HG03469 (cell line): Measurements from ENCODE around the gene PSMB7.

Experiments used
- ATAC-seq: cut with Tn5 transposase; IDR thresholded peaks from one replicate; pipeline ENCODE4 v1.9.1; 2021; ENCODE audit warnings: mild to moderate bottlenecking, moderate library complexity, moderate number of reproducible peaks; ENCODE audit not compliant: unreplicated experiment

Gene PSMB7

GRCh38 chr9:124384846-124385245, 30.4 kb downstream of the PSMB7 start:
- no peak for ATAC-seq

- ATAC-seq: no peak
Measured at GRCh38 chr9:124384210-124384609, 31.0 kb downstream of the PSMB7 start.

GRCh38 chr9:124381170-124381945, 33.9 kb downstream of the PSMB7 start:
- ATAC-seq: no peak

GRCh38 chr9:124377551-124378406, 37.5 kb downstream of the PSMB7 start:
- no peak for ATAC-seq

GRCh38 chr9:124376329-124376728, 38.9 kb downstream of the PSMB7 start:
- no peak for ATAC-seq

GRCh38 chr9:124375726-124376125, 39.5 kb downstream of the PSMB7 start:
- ATAC-seq: no peak

- ATAC-seq: no peak
Measured at GRCh38 chr9:124373851-124374250, 41.4 kb downstream of the PSMB7 start.

- ATAC-seq: no peak
Measured at GRCh38 chr9:124373386-124373785, 41.9 kb downstream of the PSMB7 start.

GRCh38 chr9:124372038-124372437, 43.2 kb downstream of the PSMB7 start:
- no peak for ATAC-seq

- ATAC-seq: no peak
Measured at GRCh38 chr9:124370896-124371582, 44.2 kb downstream of the PSMB7 start.

- no peak for ATAC-seq
Measured at GRCh38 chr9:124369231-124369797, 45.9 kb downstream of the PSMB7 start.

GRCh38 chr9:124368692-124369091, 46.5 kb downstream of the PSMB7 start:
- ATAC-seq: no peak

GRCh38 chr9:124366476-124367220, 48.6 kb downstream of the PSMB7 start:
- ATAC-seq: no peak

GRCh38 chr9:124365036-124365435, 50.2 kb downstream of the PSMB7 start:
- no peak for ATAC-seq

- no peak for ATAC-seq
Measured at GRCh38 chr9:124364141-124364540, 51.1 kb downstream of the PSMB7 start.

- no peak for ATAC-seq
Measured at GRCh38 chr9:124363326-124364096, 51.7 kb downstream of the PSMB7 start.

- ATAC-seq: no peak
Measured at GRCh38 chr9:124361128-124361527, 54.1 kb downstream of the PSMB7 start.

GRCh38 chr9:124359855-124360678, 55.2 kb downstream of the PSMB7 start:
- ATAC-seq: no peak

- ATAC-seq: no peak
Measured at GRCh38 chr9:124359426-124359825, 55.8 kb downstream of the PSMB7 start.
